HepG2 (cell line): ENCODE measurements around the gene PLXNC1. TPM values are rescaled to one million over a fixed set of nuclear protein-coding genes. Genes with fewer than 3 reads are reported as not detected.
A peak's percentile ranks its signal among the peaks of the same experiment; 100 is the strongest.

Experiments
- ATF1 ChIP-seq: IDR thresholded peaks from 2 replicates; pipeline ENCODE4 v1.6.1; 2016; ENCODE audit warnings: mild to moderate bottlenecking, control low read depth
- HNF4A ChIP-seq: sonication (generic); formaldehyde crosslinking; IDR thresholded peaks from 2 replicates; pipeline ENCODE4 v1.4.0; 2020; ENCODE audit warnings: missing genetic modification reagents
- JARID2 ChIP-seq: sonication (generic); formaldehyde crosslinking; IDR thresholded peaks from 2 replicates; pipeline ENCODE4 v1.8.1; 2023; ENCODE audit warnings: missing genetic modification reagents, inconsistent platforms; ENCODE audit not compliant: insufficient replicate concordance
- KLF6 ChIP-seq: IDR thresholded peaks from 2 replicates; pipeline ENCODE4 v1.8.0; 2016; ENCODE audit warnings: missing biosample characterization, missing genetic modification reagents
- NFYB ChIP-seq: sonication (generic); formaldehyde crosslinking; IDR thresholded peaks from 2 replicates; pipeline ENCODE4 v1.4.0; 2020; ENCODE audit warnings: missing genetic modification reagents
- ONECUT2 ChIP-seq: sonication (generic); formaldehyde crosslinking; IDR thresholded peaks from 2 replicates; pipeline ENCODE4 v1.4.0; 2020; ENCODE audit warnings: missing genetic modification reagents
- ZNF138 ChIP-seq: sonication (generic); formaldehyde crosslinking; IDR thresholded peaks from 2 replicates; pipeline ENCODE4 v1.5.0; 2020; ENCODE audit warnings: mild to moderate bottlenecking, low read depth, missing genetic modification reagents
- ZNF251 ChIP-seq: sonication (generic); formaldehyde crosslinking; IDR thresholded peaks from 2 replicates; pipeline ENCODE4 v1.9.0; 2021; ENCODE audit warnings: mild to moderate bottlenecking, missing genetic modification reagents
- ZNF430 ChIP-seq: sonication (generic); formaldehyde crosslinking; IDR thresholded peaks from 2 replicates; pipeline ENCODE4 v1.9.0; 2021; ENCODE audit warnings: mild to moderate bottlenecking, missing genetic modification reagents
- ZNF549 ChIP-seq: sonication (generic); formaldehyde crosslinking; IDR thresholded peaks from 2 replicates; pipeline ENCODE4 v1.5.0; 2020; ENCODE audit warnings: missing genetic modification reagents
- ZNF629 ChIP-seq: sonication (generic); formaldehyde crosslinking; conservative IDR thresholded peaks from 2 replicates; pipeline ENCODE4 v1.5.0; 2020; ENCODE audit warnings: missing genetic modification reagents
- ZNF749 ChIP-seq: sonication (generic); formaldehyde crosslinking; IDR thresholded peaks from 2 replicates; pipeline ENCODE4 v1.8.0; 2022; ENCODE audit warnings: mild to moderate bottlenecking, missing genetic modification reagents, moderate library complexity, borderline replicate concordance
- polyA plus RNA-seq, 8 experiments: library from polyadenylated mRNA; depleted of rRNA in 3 of 8; stranded (reverse) in 7 of 8; unstranded in 1 of 8; fragments of >200 nt; fragmentation: Illumina TruSeq in 4 of 8; extraction: Trizol in 4 of 8; gene quantifications; 2 replicates each; pipeline versions ENCODE4 v1.2.1 to v1.2.3, GENCODE V29; 2011 to 2016; ENCODE audit warnings: low read depth in 4 of 8, missing spikeins in 1 of 8, mixed read lengths in 1 of 8; ENCODE audit not compliant: insufficient read depth in 1 of 8
- total RNA-seq, 5 experiments: library from RNA; depleted of rRNA; stranded (reverse); fragments of >200 nt; fragmentation: Illumina TruSeq; extraction: Trizol; gene quantifications; 2 replicates each; pipeline ENCODE4 v1.2.3, GENCODE V29; 2016; ENCODE audit warnings: low read depth in 1 of 5
- TF ChIP-seq, protein P1 (sequence below): sonication (generic); formaldehyde crosslinking; IDR thresholded peaks from 2 replicates; pipeline ENCODE4 v1.9.0; 2021; ENCODE audit warnings: mild to moderate bottlenecking, missing genetic modification reagents
- TF ChIP-seq, protein P2 (sequence below): sonication (generic); formaldehyde crosslinking; IDR thresholded peaks from 2 replicates; pipeline ENCODE4 v1.5.0; 2020; ENCODE audit warnings: mild to moderate bottlenecking, missing genetic modification reagents, borderline replicate concordance
- TF ChIP-seq, protein P3 (sequence below): sonication (generic); formaldehyde crosslinking; IDR thresholded peaks from 2 replicates; pipeline ENCODE4 v1.4.0; 2020; ENCODE audit warnings: mild to moderate bottlenecking, missing genetic modification reagents, borderline replicate concordance
- TF ChIP-seq, protein P4 (sequence below): sonication (generic); formaldehyde crosslinking; IDR thresholded peaks from 2 replicates; pipeline ENCODE4 v1.4.0; 2020; ENCODE audit warnings: missing genetic modification reagents

PLXNC1 gene
- total and polyA plus RNA-seq, 2 of the 13 experiments (the other 11 are each of a cell fraction or from before 2014, with no cell fraction given), result 6.6 to 11.2 TPM

DNA sequence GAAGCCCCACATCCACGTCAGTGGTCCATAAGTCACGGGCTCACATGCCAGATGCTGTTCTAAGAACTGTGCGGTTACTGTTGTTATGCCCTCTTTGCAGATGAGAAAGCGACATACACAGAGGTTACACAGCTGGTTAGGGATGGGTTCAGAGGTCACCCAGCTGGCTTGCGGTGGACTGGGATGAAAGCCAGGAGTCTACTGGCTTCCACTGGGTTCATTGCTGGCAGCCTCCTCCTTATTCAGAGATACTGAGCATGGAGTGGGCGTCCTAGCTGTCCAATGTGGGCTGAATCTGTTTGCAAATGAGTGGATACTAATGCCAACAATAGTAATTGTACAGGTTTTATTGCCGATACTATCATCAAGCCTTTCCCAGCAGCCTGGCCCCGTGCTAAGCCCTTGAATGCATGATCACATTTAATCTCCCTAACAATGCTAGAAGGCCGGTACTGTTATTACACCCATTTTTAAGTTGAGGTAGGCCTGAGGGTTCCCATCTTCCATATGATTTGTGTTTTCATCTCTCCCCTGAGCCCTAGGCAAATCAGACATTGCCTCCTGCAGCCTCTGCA is 129.1 kb downstream of the PLXNC1 start (continued):
- TF ChIP-seq, protein P1, sequence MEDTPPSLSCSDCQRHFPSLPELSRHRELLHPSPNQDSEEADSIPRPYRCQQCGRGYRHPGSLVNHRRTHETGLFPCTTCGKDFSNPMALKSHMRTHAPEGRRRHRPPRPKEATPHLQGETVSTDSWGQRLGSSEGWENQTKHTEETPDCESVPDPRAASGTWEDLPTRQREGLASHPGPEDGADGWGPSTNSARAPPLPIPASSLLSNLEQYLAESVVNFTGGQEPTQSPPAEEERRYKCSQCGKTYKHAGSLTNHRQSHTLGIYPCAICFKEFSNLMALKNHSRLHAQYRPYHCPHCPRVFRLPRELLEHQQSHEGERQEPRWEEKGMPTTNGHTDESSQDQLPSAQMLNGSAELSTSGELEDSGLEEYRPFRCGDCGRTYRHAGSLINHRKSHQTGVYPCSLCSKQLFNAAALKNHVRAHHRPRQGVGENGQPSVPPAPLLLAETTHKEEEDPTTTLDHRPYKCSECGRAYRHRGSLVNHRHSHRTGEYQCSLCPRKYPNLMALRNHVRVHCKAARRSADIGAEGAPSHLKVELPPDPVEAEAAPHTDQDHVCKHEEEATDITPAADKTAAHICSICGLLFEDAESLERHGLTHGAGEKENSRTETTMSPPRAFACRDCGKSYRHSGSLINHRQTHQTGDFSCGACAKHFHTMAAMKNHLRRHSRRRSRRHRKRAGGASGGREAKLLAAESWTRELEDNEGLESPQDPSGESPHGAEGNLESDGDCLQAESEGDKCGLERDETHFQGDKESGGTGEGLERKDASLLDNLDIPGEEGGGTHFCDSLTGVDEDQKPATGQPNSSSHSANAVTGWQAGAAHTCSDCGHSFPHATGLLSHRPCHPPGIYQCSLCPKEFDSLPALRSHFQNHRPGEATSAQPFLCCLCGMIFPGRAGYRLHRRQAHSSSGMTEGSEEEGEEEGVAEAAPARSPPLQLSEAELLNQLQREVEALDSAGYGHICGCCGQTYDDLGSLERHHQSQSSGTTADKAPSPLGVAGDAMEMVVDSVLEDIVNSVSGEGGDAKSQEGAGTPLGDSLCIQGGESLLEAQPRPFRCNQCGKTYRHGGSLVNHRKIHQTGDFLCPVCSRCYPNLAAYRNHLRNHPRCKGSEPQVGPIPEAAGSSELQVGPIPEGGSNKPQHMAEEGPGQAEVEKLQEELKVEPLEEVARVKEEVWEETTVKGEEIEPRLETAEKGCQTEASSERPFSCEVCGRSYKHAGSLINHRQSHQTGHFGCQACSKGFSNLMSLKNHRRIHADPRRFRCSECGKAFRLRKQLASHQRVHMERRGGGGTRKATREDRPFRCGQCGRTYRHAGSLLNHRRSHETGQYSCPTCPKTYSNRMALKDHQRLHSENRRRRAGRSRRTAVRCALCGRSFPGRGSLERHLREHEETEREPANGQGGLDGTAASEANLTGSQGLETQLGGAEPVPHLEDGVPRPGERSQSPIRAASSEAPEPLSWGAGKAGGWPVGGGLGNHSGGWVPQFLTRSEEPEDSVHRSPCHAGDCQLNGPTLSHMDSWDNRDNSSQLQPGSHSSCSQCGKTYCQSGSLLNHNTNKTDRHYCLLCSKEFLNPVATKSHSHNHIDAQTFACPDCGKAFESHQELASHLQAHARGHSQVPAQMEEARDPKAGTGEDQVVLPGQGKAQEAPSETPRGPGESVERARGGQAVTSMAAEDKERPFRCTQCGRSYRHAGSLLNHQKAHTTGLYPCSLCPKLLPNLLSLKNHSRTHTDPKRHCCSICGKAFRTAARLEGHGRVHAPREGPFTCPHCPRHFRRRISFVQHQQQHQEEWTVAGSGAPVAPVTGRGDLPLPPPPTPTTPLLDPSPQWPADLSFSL (CRISPR knock-in tag), result no peak
- TF ChIP-seq, protein P2, sequence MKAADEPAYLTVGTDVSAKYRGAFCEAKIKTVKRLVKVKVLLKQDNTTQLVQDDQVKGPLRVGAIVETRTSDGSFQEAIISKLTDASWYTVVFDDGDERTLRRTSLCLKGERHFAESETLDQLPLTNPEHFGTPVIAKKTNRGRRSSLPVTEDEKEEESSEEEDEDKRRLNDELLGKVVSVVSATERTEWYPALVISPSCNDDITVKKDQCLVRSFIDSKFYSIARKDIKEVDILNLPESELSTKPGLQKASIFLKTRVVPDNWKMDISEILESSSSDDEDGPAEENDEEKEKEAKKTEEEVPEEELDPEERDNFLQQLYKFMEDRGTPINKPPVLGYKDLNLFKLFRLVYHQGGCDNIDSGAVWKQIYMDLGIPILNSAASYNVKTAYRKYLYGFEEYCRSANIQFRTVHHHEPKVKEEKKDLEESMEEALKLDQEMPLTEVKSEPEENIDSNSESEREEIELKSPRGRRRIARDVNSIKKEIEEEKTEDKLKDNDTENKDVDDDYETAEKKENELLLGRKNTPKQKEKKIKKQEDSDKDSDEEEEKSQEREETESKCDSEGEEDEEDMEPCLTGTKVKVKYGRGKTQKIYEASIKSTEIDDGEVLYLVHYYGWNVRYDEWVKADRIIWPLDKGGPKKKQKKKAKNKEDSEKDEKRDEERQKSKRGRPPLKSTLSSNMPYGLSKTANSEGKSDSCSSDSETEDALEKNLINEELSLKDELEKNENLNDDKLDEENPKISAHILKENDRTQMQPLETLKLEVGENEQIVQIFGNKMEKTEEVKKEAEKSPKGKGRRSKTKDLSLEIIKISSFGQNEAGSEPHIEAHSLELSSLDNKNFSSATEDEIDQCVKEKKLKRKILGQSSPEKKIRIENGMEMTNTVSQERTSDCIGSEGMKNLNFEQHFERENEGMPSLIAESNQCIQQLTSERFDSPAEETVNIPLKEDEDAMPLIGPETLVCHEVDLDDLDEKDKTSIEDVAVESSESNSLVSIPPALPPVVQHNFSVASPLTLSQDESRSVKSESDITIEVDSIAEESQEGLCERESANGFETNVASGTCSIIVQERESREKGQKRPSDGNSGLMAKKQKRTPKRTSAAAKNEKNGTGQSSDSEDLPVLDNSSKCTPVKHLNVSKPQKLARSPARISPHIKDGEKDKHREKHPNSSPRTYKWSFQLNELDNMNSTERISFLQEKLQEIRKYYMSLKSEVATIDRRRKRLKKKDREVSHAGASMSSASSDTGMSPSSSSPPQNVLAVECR (CRISPR knock-in tag), result peak; percentile 38; the same call in 1 of the 2 replicates
- TF ChIP-seq ATF1 (CRISPR knock-in tag) (no peak), ZNF430 (CRISPR knock-in tag) (no peak), ZNF138 (no peak), KLF6 (CRISPR knock-in tag) (no peak), ZNF549 (no peak), ZNF629 (peak; percentile 70), ONECUT2 (CRISPR knock-in tag) (no peak), HNF4A (CRISPR knock-in tag) (peak; percentile 86), ZNF749 (CRISPR knock-in tag) (no peak), ZNF251 (CRISPR knock-in tag) (no peak), NFYB (CRISPR knock-in tag) (no peak), JARID2 (CRISPR knock-in tag) (no peak)
- TF ChIP-seq, protein P3, sequence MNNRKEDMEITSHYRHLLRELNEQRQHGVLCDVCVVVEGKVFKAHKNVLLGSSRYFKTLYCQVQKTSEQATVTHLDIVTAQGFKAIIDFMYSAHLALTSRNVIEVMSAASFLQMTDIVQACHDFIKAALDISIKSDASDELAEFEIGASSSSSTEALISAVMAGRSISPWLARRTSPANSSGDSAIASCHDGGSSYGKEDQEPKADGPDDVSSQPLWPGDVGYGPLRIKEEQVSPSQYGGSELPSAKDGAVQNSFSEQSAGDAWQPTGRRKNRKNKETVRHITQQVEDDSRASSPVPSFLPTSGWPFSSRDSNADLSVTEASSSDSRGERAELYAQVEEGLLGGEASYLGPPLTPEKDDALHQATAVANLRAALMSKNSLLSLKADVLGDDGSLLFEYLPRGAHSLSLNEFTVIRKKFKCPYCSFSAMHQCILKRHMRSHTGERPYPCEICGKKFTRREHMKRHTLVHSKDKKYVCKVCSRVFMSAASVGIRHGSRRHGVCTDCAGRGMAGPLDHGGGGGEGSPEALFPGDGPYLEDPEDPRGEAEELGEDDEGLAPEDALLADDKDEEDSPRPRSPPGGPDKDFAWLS, result no peak
- TF ChIP-seq, protein P4, sequence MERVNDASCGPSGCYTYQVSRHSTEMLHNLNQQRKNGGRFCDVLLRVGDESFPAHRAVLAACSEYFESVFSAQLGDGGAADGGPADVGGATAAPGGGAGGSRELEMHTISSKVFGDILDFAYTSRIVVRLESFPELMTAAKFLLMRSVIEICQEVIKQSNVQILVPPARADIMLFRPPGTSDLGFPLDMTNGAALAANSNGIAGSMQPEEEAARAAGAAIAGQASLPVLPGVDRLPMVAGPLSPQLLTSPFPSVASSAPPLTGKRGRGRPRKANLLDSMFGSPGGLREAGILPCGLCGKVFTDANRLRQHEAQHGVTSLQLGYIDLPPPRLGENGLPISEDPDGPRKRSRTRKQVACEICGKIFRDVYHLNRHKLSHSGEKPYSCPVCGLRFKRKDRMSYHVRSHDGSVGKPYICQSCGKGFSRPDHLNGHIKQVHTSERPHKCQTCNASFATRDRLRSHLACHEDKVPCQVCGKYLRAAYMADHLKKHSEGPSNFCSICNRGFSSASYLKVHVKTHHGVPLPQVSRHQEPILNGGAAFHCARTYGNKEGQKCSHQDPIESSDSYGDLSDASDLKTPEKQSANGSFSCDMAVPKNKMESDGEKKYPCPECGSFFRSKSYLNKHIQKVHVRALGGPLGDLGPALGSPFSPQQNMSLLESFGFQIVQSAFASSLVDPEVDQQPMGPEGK (CRISPR knock-in tag), result no peak
